22Rv1 (cell line): ENCODE results near the gene LRCH1.

Experiments
- CTCF ChIP-seq: fragments of 450-650 bp; IDR thresholded peaks from 2 replicates; pipeline ENCODE4 v1.5.1; 2017; ENCODE audit warnings: mild to moderate bottlenecking
- ZFX ChIP-seq: fragments of 450-650 bp; IDR thresholded peaks from 2 replicates; pipeline ENCODE4 v1.6.1; 2017; ENCODE audit warnings: antibody characterized with exemption, borderline replicate concordance

- no peak for TF ChIP-seq CTCF
- TF ChIP-seq ZFX, result no peak
Measured at GRCh38 chr13:46552303-46552682, 677 bp upstream of the LRCH1 start.
